Measurements from ENCODE around the gene TRIM52.

GRCh38 chr5:181224390-181225229 is 36.3 kb downstream of the TRIM52 start:
- TF ChIP-seq CTCF (conservative IDR thresholded peaks at IDR 0.05), result no peak
- no peak for TF ChIP-seq EZH2 (IDR thresholded peaks at IDR 0.05; ENCODE audit: low read depth)

Measured in PC-9 (cell line).